GM19240 (cell line): ENCODE measurements around the gene DOCK8.

Source experiments
- DNase-seq: peaks from one replicate; pipeline ENCODE4 v3.0.0; 2011; ENCODE audit warnings: low spot score; ENCODE audit not compliant: insufficient read length

DOCK8 gene

GRCh38 chr9:489198-490197 lies 274.8 kb downstream of the DOCK8 start:
- DNase-seq: no peak

- DNase-seq: no peak
Measured at GRCh38 chr9:494764-495163, 280.1 kb downstream of the DOCK8 start.

GRCh38 chr9:495739-496138 lies 281.1 kb downstream of the DOCK8 start:
- DNase-seq: no peak

- DNase-seq: no peak
Measured at GRCh38 chr9:503326-503725, 288.7 kb downstream of the DOCK8 start.

- peak; percentile 59 for DNase-seq
Measured at GRCh38 chr9:503881-504852, 289.5 kb downstream of the DOCK8 start, which contains the start of gene KANK1. TSS of gene KANK1 (plus strand) at chr9:504695.

GRCh38 chr9:504921-505740 lies 290.5 kb downstream of the DOCK8 start:
- no peak for DNase-seq

GRCh38 chr9:505741-506059 lies 291.0 kb downstream of the DOCK8 start:
- no peak for DNase-seq

- no peak for DNase-seq
Measured at GRCh38 chr9:506281-506680, 291.6 kb downstream of the DOCK8 start.

- no peak for DNase-seq
Measured at GRCh38 chr9:511861-512260, 297.2 kb downstream of the DOCK8 start.

GRCh38 chr9:512555-513272 lies 298.0 kb downstream of the DOCK8 start:
- no peak for DNase-seq
